ENCODE measurements around the gene NSUN3. TPM values are rescaled to one million over a fixed set of nuclear protein-coding genes. Genes with fewer than 3 reads are reported as not detected.

The NSUN3 gene
- polyA plus RNA-seq, 1 of the 3 experiments (the other 2 are of a cell fraction) = 2.9 TPM

DNA sequence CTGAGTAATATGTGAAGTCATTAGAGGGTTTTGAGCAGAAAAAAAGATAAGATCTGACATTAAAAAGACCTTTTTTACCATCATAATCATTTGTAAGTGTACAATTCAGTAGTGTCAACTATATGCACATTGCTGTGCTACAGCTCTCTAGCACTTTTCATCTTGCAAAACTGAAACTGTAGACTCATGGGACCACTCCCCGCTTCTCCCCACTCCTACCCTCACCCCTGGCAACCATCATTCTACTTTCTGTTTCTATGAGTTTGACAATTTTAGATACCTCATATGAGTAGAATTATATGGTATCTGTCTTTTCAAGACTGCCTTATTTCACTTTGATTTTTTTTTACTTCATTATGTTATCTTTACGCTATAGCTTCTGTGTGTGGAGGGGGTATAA lies 112.8 kb downstream of the NSUN3 start:
- no peak overlapping the region for H3K4me3 ChIP-seq (ENCODE audit: low read depth in 2 of 2, low read length in 1 of 2)
- no peaks in the 10 kb centered on the region for H3K79me2 ChIP-seq (ENCODE audit: insufficient read depth)
- H2AFZ ChIP-seq (ENCODE audit: low read depth) = no peak overlapping the region
- ChIA-PET POLR2A (no interaction called here), CTCF (interaction anchor here (0.9 to 1.8 kb wide), 3 partner anchors 8 to 167 kb away, joined by 3 to 9 read pairs (median 3); no protein-coding TSS in a partner anchor)
- no peaks in the 10 kb centered on the region for H3K9me3 ChIP-seq
- TF ChIP-seq, protein P1, sequence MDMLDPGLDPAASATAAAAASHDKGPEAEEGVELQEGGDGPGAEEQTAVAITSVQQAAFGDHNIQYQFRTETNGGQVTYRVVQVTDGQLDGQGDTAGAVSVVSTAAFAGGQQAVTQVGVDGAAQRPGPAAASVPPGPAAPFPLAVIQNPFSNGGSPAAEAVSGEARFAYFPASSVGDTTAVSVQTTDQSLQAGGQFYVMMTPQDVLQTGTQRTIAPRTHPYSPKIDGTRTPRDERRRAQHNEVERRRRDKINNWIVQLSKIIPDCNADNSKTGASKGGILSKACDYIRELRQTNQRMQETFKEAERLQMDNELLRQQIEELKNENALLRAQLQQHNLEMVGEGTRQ (IDR thresholded peaks at IDR 0.05; ENCODE audit: borderline replicate concordance, low read depth, low read length) = no peak
- TF ChIP-seq, protein P2, sequence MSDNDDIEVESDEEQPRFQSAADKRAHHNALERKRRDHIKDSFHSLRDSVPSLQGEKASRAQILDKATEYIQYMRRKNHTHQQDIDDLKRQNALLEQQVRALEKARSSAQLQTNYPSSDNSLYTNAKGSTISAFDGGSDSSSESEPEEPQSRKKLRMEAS (IDR thresholded peaks at IDR 0.05; ENCODE audit: low read depth) = no peak
- no peak for TF ChIP-seq RAD21 (IDR thresholded peaks at IDR 0.05; ENCODE audit: low read length)
- no peak for TF ChIP-seq SIN3A (IDR thresholded peaks at IDR 0.05; ENCODE audit: borderline replicate concordance, low read depth, low read length)
- TF ChIP-seq FOXM1 (IDR thresholded peaks at IDR 0.05; ENCODE audit: low read depth) = no peak
- no peak for TF ChIP-seq NFIC (IDR thresholded peaks at IDR 0.05; ENCODE audit: borderline replicate concordance)
- TF ChIP-seq EP300 (IDR thresholded peaks at IDR 0.05; ENCODE audit: borderline replicate concordance in 1 of 2, low read depth in 1 of 2, low read length in 1 of 2) = no peak
- TF ChIP-seq ELF1 (IDR thresholded peaks at IDR 0.05) = no peak
- no peak for TF ChIP-seq TEAD4 (IDR thresholded peaks at IDR 0.05; ENCODE audit: borderline replicate concordance, insufficient read depth)
- TF ChIP-seq, protein P3, sequence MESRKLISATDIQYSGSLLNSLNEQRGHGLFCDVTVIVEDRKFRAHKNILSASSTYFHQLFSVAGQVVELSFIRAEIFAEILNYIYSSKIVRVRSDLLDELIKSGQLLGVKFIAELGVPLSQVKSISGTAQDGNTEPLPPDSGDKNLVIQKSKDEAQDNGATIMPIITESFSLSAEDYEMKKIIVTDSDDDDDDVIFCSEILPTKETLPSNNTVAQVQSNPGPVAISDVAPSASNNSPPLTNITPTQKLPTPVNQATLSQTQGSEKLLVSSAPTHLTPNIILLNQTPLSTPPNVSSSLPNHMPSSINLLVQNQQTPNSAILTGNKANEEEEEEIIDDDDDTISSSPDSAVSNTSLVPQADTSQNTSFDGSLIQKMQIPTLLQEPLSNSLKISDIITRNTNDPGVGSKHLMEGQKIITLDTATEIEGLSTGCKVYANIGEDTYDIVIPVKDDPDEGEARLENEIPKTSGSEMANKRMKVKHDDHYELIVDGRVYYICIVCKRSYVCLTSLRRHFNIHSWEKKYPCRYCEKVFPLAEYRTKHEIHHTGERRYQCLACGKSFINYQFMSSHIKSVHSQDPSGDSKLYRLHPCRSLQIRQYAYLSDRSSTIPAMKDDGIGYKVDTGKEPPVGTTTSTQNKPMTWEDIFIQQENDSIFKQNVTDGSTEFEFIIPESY (IDR thresholded peaks at IDR 0.05; ENCODE audit: borderline replicate concordance, low read depth) = no peak
- TF ChIP-seq TAF1 (IDR thresholded peaks at IDR 0.05; ENCODE audit: borderline replicate concordance, low read depth, low read length) = no peak
- TF ChIP-seq TCF12 (IDR thresholded peaks at IDR 0.05) = no peak
- no peak for TF ChIP-seq MXI1 (IDR thresholded peaks at IDR 0.05; ENCODE audit: low read depth, low read length)
- TF ChIP-seq FOSL2 (IDR thresholded peaks at IDR 0.05; ENCODE audit: borderline replicate concordance, low read depth) = no peak
- no peaks in the 10 kb centered on the region for H4K20me1 ChIP-seq (ENCODE audit: insufficient read depth)
- no peaks in the 10 kb centered on the region for H3K9me2 ChIP-seq
- no peak overlapping the region for H3K9ac ChIP-seq
- 98% methylated on average over 2 of the region's 2 CpGs for WGBS (ENCODE audit: low lambda C conversion rate)
- DNase-seq = no peak
- H3K36me3 ChIP-seq (replicated peaks in 1 of 2; ENCODE audit: control insufficient read depth in 1 of 2, insufficient read depth in 2 of 2, low read length in 1 of 2) = no peaks in the 10 kb centered on the region
- H3K4me1 ChIP-seq (ENCODE audit: control insufficient read depth in 1 of 2, insufficient read depth in 2 of 2, low read depth in 1 of 2, low read length in 1 of 2) = peaks cover 16 to 27% of the 10 kb centered on the region in 2 experiments; a peak in 3 of 4 replicates
- no peak overlapping the region for H3K27ac ChIP-seq (ENCODE audit: low read depth in 2 of 2, low read length in 1 of 2)
- H3K4me2 ChIP-seq = no peak overlapping the region
- peaks cover 16% of the 10 kb centered on the region for H3F3A ChIP-seq (replicated peaks; ENCODE audit: insufficient read depth)
- H3K27me3 ChIP-seq (ENCODE audit: insufficient read depth) = no peaks in the 10 kb centered on the region
